Measurements from ENCODE around the gene EYS.

EYS gene

GRCh38 chr6:65707126-65707826, at the start of gene EYS:
Gene EYS, minus strand, starts transcription at chr6:65707226. Its CDS starts 211,816 bp downstream, at chr6:65495410.
- no peaks in the 10 kb centered on the region for H3K4me1 Mint-ChIP-seq
- no peaks in the 10 kb centered on the region for H3K36me3 Mint-ChIP-seq
- ATAC-seq (replicated peaks): no peak
- no peaks in the 10 kb centered on the region for H3K27me3 Mint-ChIP-seq
- no peak for DNase-seq
- peaks cover 0 to 3% of the 10 kb centered on the region in 2 donors for H3K9me3 Mint-ChIP-seq
- no peak within 1 kb of the TSS for H3K27ac Mint-ChIP-seq
- no peak within 1 kb of the TSS for H3K4me3 Mint-ChIP-seq

DNA sequence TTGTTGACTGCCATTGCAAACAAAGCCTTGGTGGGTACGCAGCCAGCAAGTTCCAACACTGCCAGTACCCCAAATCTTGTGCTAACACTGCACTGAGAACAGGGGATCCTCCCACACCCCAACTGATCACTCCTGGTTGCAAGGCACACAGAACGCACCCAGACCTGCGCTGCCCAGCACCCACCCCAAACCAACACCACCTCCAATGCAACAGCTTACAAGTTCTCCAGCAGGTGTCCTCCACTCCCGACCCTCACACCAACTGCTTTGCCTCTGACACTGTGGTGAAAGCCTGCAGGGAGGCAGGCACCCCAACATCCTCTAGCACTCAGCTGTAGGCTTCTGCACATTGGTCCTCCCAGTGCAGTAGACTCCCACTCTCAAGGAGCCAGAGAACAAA, 39.3 kb upstream of the EYS start:
- H3K4me3 Mint-ChIP-seq: no peak overlapping the region
- peaks cover 14 to 16% of the 10 kb centered on the region in 2 donors for H3K9me3 Mint-ChIP-seq
- ATAC-seq (replicated peaks) (no peak), DNase-seq (no peak)
- no peak overlapping the region for H3K27ac Mint-ChIP-seq
- no peaks in the 10 kb centered on the region for H3K36me3 Mint-ChIP-seq
- H3K4me1 Mint-ChIP-seq: no peaks in the 10 kb centered on the region
- no peaks in the 10 kb centered on the region for H3K27me3 Mint-ChIP-seq

GRCh38 chr6:65745614-65746013, 38.6 kb upstream of the EYS start:
- Mint-ChIP-seq H3K27me3 (no peaks in the 10 kb centered on the region), H3K9me3 (peaks cover 14 to 16% of the 10 kb centered on the region in 2 donors), H3K27ac (no peak overlapping the region), H3K36me3 (no peaks in the 10 kb centered on the region), H3K4me3 (no peak overlapping the region), H3K4me1 (no peaks in the 10 kb centered on the region)
- DNase-seq: no peak
- no peak for ATAC-seq (replicated peaks)

DNA sequence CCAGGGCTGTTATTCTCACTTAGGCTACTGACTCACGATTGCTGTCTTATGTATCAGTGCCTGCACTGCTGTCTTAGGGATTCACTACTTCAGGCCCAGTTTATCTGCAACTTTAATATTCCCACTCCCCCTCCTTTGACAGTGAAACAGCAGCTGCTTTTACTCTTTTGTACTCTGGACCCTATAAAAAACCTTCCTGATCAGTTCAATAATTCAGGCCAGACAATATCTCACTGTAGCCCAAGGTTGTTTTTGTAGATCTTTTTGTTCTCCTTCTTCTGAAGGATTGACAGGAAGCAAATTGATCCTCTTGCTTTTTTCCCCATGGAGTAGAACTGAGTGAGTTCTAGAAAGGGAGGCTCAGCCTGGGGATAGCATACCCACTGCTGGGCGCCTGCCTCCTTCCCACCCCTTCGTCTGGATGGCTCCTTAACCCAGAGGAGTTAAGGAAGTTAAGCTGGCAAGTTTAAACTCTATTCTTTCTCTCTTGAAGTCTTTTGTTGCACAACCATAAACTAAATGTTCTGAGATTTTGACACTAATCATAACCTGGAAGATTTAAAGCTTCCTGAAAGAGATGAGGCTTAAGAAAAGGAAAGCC, 22.0 kb upstream of the EYS start:
- Mint-ChIP-seq H3K27ac (no peak overlapping the region), H3K9me3 (peaks cover 3 to 9% of the 10 kb centered on the region in 2 donors)
- ATAC-seq (replicated peaks): no peak

GRCh38 chr6:65719101-65719500, 12.1 kb upstream of the EYS start:
- ATAC-seq (replicated peaks): no peak
- no peak for DNase-seq
- no peaks in the 10 kb centered on the region for H3K4me1 Mint-ChIP-seq
- H3K27me3 Mint-ChIP-seq: no peaks in the 10 kb centered on the region
- no peak overlapping the region for H3K27ac Mint-ChIP-seq
- peaks cover 4 to 12% of the 10 kb centered on the region in 2 donors for H3K9me3 Mint-ChIP-seq
- H3K4me3 Mint-ChIP-seq: no peak overlapping the region
- H3K36me3 Mint-ChIP-seq: no peaks in the 10 kb centered on the region

More for the DNA sequence above, 22.0 kb upstream of the EYS start:
- no peaks in the 10 kb centered on the region for H3K36me3 Mint-ChIP-seq
- no peak for DNase-seq
- no peaks in the 10 kb centered on the region for H3K27me3 Mint-ChIP-seq
- H3K4me1 Mint-ChIP-seq: no peaks in the 10 kb centered on the region
- H3K4me3 Mint-ChIP-seq: no peak overlapping the region

DNA sequence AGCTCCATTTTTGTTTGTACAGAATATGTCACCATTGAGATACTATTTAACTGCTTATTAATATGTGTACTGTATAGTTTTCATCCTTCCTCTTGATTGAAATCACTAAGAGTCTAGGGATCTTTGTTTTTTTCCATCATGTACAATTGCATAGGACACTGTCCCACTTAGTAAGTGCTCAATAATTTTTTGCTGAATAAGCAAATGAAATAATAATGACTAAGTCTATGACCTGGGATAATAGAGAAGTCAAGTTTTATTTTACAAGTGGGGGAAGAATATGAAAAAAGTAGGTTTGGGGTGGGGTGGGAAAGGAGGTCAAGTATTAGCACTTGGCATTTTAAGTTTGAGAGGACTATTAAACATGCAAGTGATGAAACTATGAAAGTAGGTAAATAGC, 4.5 kb upstream of the EYS start:
- ATAC-seq (replicated peaks) (no peak), DNase-seq (no peak)
- Mint-ChIP-seq H3K27ac (no peak overlapping the region), H3K36me3 (no peaks in the 10 kb centered on the region), H3K4me3 (no peak overlapping the region), H3K27me3 (no peaks in the 10 kb centered on the region), H3K4me1 (no peaks in the 10 kb centered on the region), H3K9me3 (peaks cover 1 to 7% of the 10 kb centered on the region in 2 donors)

DNA sequence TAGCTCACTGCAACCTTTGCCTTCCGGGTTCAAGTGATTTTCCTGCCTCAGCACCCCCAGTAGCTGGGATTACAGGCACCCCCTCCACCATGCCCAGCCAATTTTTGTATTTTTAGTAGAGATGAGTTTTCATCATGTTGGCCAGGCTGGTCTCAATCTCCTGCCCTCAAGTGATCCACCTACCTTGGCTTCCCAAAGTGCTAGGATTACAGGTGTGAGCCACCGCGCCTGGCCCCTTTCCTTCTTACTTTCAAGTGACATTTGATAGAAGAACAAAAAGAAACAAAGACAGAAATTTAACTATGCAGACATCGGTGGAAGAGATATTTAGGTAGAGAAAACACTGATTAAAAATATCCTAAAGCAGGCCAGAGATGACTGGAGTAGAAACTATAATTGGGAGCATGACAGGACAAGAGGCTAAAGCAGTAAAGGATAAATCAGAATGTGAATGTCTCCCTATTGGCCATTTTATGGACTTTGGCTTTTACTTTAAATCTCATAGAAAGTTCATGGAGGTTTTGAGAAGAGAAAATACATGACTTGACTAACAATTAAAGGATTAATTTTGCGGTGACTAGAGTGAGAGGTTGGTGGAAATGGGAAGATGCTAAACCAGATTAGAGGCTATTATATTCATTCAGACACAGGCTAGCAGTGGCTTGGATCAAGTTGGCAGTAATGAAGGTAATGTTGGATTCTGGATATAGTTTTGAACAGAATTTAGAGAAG, 2.2 kb upstream of the EYS start:
- Mint-ChIP-seq H3K27me3 (no peaks in the 10 kb centered on the region), H3K4me1 (no peaks in the 10 kb centered on the region), H3K27ac (no peak overlapping the region), H3K36me3 (no peaks in the 10 kb centered on the region), H3K4me3 (no peak overlapping the region), H3K9me3 (peaks cover under 1 to 7% of the 10 kb centered on the region in 2 donors)
- DNase-seq: no peak
- no peak for ATAC-seq (replicated peaks)

DNA sequence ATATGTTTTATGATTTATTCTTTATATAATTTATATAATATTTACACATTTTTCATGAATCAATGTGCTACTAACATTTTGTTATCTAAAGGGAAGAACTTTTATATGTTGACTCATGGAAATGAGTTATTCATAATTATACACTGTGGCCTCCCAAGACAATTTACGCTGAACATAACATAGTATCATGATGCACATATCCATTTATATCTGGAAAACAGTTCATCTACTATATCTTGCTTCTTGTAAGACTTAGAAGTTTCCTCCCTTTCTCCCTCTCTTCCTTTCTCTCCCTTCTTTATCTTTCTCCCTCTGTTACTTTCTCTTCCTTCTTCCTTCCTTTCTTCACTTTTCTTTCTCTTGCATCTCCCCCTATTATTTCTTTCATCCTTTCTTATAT, 1.1 kb upstream of the EYS start:
- ATAC-seq (replicated peaks): no peak

DNA sequence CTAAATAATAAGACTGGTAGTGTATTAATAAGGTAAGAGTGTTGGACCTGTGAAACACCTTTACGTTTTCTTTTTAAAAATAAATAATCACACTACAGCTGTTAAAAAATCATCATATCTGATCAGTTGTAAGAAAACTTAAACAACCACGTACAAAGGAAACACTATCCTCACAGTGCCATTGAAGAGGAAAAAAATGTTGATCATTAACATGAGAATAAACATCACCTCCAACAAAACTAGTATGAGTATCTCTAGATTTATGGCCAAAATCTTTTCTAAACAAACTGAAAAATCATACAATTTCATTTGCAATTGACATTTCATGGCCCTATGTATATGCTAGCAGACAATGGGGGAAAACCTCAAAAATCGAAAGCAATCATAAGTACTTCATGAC, 590 bp downstream of the EYS start:
- Mint-ChIP-seq H3K4me1 (no peaks in the 10 kb centered on the region), H3K36me3 (no peaks in the 10 kb centered on the region), H3K9me3 (peaks cover 0 to 3% of the 10 kb centered on the region in 2 donors), H3K4me3 (no peak overlapping the region), H3K27me3 (no peaks in the 10 kb centered on the region), H3K27ac (no peak overlapping the region)
- ATAC-seq (replicated peaks): no peak
- no peak for DNase-seq

More for the DNA sequence above, 1.1 kb upstream of the EYS start:
- H3K4me3 Mint-ChIP-seq: no peak overlapping the region
- no peak for DNase-seq
- peaks cover 0 to 3% of the 10 kb centered on the region in 2 donors for H3K9me3 Mint-ChIP-seq
- H3K4me1 Mint-ChIP-seq: no peaks in the 10 kb centered on the region
- no peaks in the 10 kb centered on the region for H3K27me3 Mint-ChIP-seq
- H3K36me3 Mint-ChIP-seq: no peaks in the 10 kb centered on the region
- no peak overlapping the region for H3K27ac Mint-ChIP-seq

DNA sequence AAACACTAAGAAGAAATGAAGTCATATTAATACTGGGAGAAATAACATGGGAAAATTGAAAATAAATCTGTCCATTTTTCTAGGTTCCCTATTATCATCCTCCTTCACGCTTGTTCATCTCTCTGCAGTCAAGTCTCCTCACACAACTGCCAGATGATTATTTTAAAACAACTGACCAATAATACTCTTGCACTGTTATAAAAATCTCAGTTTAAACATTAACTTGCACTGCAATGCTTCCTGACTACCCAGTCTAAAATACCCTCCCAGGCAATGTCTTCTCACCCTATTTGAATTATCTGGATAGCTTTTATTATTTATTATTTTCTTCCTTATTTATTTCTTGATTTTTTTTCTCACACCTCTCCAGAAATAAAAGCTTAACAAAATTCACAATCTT, 5.7 kb downstream of the EYS start:
- no peaks in the 10 kb centered on the region for H3K9me3 Mint-ChIP-seq
- DNase-seq: no peak
- ATAC-seq (replicated peaks): no peak
- no peaks in the 10 kb centered on the region for H3K4me1 Mint-ChIP-seq
- no peaks in the 10 kb centered on the region for H3K36me3 Mint-ChIP-seq
- H3K4me3 Mint-ChIP-seq: no peak overlapping the region
- H3K27ac Mint-ChIP-seq: no peak overlapping the region
- no peaks in the 10 kb centered on the region for H3K27me3 Mint-ChIP-seq

DNA sequence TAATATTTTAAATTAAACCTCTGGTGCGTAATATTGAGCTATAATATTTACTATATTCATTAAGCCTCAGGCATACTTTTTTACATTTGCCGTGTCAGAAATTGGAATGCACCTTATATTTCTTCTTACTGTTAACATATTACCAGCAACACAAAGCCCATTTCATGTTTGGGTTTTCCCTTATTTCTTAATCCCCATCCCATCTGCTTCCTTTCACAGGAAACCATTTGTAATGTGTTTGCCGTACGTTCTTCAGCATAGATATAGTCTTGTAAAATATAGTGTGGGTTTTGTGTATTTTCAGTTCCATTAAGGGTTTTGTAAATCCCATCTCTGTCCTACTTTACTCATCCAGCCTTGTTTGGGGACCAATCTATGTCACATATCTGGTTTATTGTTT, 6.5 kb downstream of the EYS start:
- ATAC-seq (replicated peaks): no peak
- Mint-ChIP-seq H3K4me3 (no peak overlapping the region), H3K27ac (no peak overlapping the region), H3K4me1 (no peaks in the 10 kb centered on the region), H3K27me3 (no peaks in the 10 kb centered on the region), H3K9me3 (no peaks in the 10 kb centered on the region), H3K36me3 (no peaks in the 10 kb centered on the region)
- no peak for DNase-seq

DNA sequence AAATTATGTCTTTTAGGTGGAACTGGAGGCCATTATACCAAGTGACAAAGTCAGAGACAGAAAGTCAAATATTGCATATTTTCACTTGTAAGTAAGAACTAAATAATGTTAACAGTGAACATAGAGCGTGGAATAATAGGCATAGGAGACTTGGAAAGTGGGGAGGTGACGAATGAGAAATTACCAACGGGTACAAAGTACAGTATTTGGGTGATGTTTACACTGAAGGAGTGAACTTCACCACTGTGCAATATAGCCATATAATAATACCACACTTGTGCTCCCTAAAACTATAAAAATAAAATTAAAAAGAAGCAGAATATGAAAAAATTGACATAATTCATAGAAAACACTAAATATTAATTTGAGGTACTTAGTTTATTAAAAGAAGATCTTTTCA, 14.9 kb downstream of the EYS start:
- Mint-ChIP-seq H3K4me3 (no peak overlapping the region), H3K4me1 (no peaks in the 10 kb centered on the region), H3K27ac (no peak overlapping the region), H3K27me3 (no peaks in the 10 kb centered on the region), H3K9me3 (peaks cover 0 to 1% of the 10 kb centered on the region in 2 donors), H3K36me3 (no peaks in the 10 kb centered on the region)
- ATAC-seq (replicated peaks) (no peak), DNase-seq (no peak)

DNA sequence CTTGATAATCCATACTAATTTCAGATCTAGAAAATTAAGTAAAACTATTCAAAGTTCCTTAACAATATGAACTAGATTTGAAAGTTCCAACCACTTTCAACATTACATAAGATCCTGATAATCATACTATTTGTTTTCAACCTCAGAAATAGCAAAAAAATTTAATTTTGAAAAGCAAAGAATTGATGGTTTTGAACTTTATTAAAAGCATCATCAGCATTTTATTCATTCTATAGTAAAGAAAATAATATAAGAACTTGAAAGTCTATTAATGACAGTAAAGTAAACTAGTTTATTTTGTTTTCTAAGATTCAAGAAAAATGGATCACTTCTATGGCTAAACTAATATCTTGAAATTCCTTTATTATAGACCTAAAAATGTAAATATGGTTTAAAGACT, 26.8 kb downstream of the EYS start:
- Mint-ChIP-seq H3K4me3 (no peak overlapping the region), H3K36me3 (no peaks in the 10 kb centered on the region), H3K27me3 (no peaks in the 10 kb centered on the region), H3K27ac (no peak overlapping the region), H3K4me1 (no peaks in the 10 kb centered on the region), H3K9me3 (peaks cover 8 to 11% of the 10 kb centered on the region in 2 donors)
- ATAC-seq (replicated peaks) (no peak), DNase-seq (no peak)

GRCh38 chr6:65671922-65672321, 35.1 kb downstream of the EYS start:
- no peaks in the 10 kb centered on the region for H3K27me3 Mint-ChIP-seq
- ATAC-seq (replicated peaks) (no peak), DNase-seq (no peak)
- H3K4me3 Mint-ChIP-seq: no peak overlapping the region
- H3K27ac Mint-ChIP-seq: no peak overlapping the region
- peaks cover 13 to 20% of the 10 kb centered on the region in 2 donors for H3K9me3 Mint-ChIP-seq
- H3K4me1 Mint-ChIP-seq: no peaks in the 10 kb centered on the region
- peaks cover 0 to 2% of the 10 kb centered on the region in 2 donors for H3K36me3 Mint-ChIP-seq
